Endothelial cell of umbilical vein (primary cell): ENCODE measurements around the gene CMIP. TPM values are rescaled to one million over a fixed set of nuclear protein-coding genes. Genes with fewer than 3 reads are reported as not detected.

ENCODE experiments used
- BruUV-seq: library from RNA; stranded (reverse); fragments of 400-500 nt; replicated peaks from 2 replicates; lab custom pipeline; 2021; lab: Mats Ljungman, UMichigan
- CTCF ChIA-PET: fragments of 300-600, 350-600 bp; sonication (Branson Sonifier 250); formaldehyde crosslinking; loops from one replicate; lab custom pipeline; 2021; ENCODE audit warnings: antibody characterized with exemption, inconsistent platforms; lab: Charles Lee
- POLR2A ChIA-PET: fragments of 300-600, 350-600 bp; sonication (Branson Sonifier 250); formaldehyde crosslinking; loops from one replicate; lab custom pipeline; 2021; ENCODE audit warnings: antibody characterized with exemption, inconsistent platforms; lab: Charles Lee
- DNase-seq: peaks from one replicate; pipeline ENCODE4 v3.0.0-alpha.2; 2011; ENCODE audit warnings: low read depth, low spot score
- FAIRE-seq: peaks from 2 replicates; lab custom pipeline; 2011; peaks lifted over from hg19 to GRCh38; lab: Jason Lieb, UNC
- H2AFZ ChIP-seq: 2 replicates; pipeline ENCODE4 v1.6.0; 2012; ENCODE audit warnings: low read depth, low read length, control low read depth, inconsistent platforms
- H3K27ac ChIP-seq: 2 replicates; pipeline ENCODE4 v1.5.1; 2011; ENCODE audit warnings: low read depth, mild to moderate bottlenecking, control low read depth, low read length, moderate library complexity; ENCODE audit not compliant: insufficient read depth
- H3K27me3 ChIP-seq, 2 experiments: 2 replicates each; pipeline versions ENCODE4 v1.6.0 to v1.6.1; 2011; ENCODE audit warnings: low read length in 2 of 2, mixed read lengths in 1 of 2; ENCODE audit not compliant: control insufficient read depth in 2 of 2, insufficient read depth in 2 of 2
- H3K36me3 ChIP-seq, 2 experiments: 2 replicates in 1 of 2; 3 replicates in 1 of 2; pipeline ENCODE4 v1.5.1; 2011; ENCODE audit warnings: low read length in 2 of 2, mild to moderate bottlenecking in 1 of 2, moderate library complexity in 1 of 2; ENCODE audit not compliant: control insufficient read depth in 2 of 2, insufficient read depth in 2 of 2; ENCODE audit errors: extremely low read depth in 1 of 2
- H3K4me1 ChIP-seq: 3 replicates; pipeline ENCODE4 v1.5.1; 2011; ENCODE audit warnings: mild to moderate bottlenecking, low read length; ENCODE audit not compliant: control insufficient read depth, insufficient read depth; ENCODE audit errors: extremely low read depth
- H3K4me2 ChIP-seq: 2 replicates; pipeline ENCODE4 v1.6.1; 2011; ENCODE audit warnings: low read length, control low read depth, mixed read lengths; ENCODE audit not compliant: insufficient read depth
- H3K4me3 ChIP-seq, 3 experiments: fragments of 200-600 bp in 1 of 3; sonication (generic), shearing (Covaris generic) in 1 of 3; replicated peaks in 1 of 3; 2 replicates each; pipeline ENCODE4 v1.5.1; 2011 to 2016; ENCODE audit warnings: control low read depth in 3 of 3, low read length in 3 of 3, mild to moderate bottlenecking in 2 of 3, inconsistent platforms in 1 of 3, low read depth in 1 of 3, moderate library complexity in 1 of 3; ENCODE audit not compliant: insufficient read depth in 1 of 3
- H3K79me2 ChIP-seq: 2 replicates; pipeline ENCODE4 v1.6.0; 2012; ENCODE audit warnings: low read length, inconsistent platforms; ENCODE audit not compliant: control insufficient read depth, insufficient read depth
- H3K9ac ChIP-seq: replicated peaks from 2 replicates; pipeline ENCODE3; 2011; ENCODE audit warnings: low read length, control low read depth; ENCODE audit not compliant: insufficient read depth; ENCODE audit errors: extremely low read depth
- H3K9me1 ChIP-seq: replicated peaks from 3 replicates; pipeline ENCODE4 v1.6.0; 2011; ENCODE audit warnings: mild to moderate bottlenecking, low read length; ENCODE audit not compliant: control insufficient read depth, insufficient read depth; ENCODE audit errors: extremely low read depth
- H3K9me3 ChIP-seq: replicated peaks from 2 replicates; pipeline ENCODE4 v1.5.1; 2012; ENCODE audit warnings: low read length, inconsistent platforms; ENCODE audit not compliant: control insufficient read depth, insufficient read depth
- H4K20me1 ChIP-seq: replicated peaks from 2 replicates; pipeline ENCODE3; 2011; ENCODE audit warnings: mild to moderate bottlenecking, low read length; ENCODE audit not compliant: control insufficient read depth, insufficient read depth; ENCODE audit errors: extremely low read depth
- EZH2 ChIP-seq: IDR thresholded peaks from 2 replicates; pipeline ENCODE4 v1.6.1; 2012; ENCODE audit warnings: borderline replicate concordance, low read depth, mild to moderate bottlenecking, moderate library complexity, low read length, inconsistent platforms; ENCODE audit not compliant: severe bottlenecking
- FOS ChIP-seq: IDR thresholded peaks from 2 replicates; pipeline ENCODE4 v1.6.1; 2011; ENCODE audit warnings: mild to moderate bottlenecking, low read length, moderate library complexity, borderline replicate concordance; ENCODE audit not compliant: insufficient read depth
- GATA2 ChIP-seq: IDR thresholded peaks from 2 replicates; pipeline ENCODE4 v1.7.0; 2011; ENCODE audit warnings: low read depth, mild to moderate bottlenecking, moderate library complexity, mixed read lengths, low read length; ENCODE audit not compliant: insufficient read length, insufficient read depth
- JUN ChIP-seq: IDR thresholded peaks from 2 replicates; pipeline ENCODE4 v1.6.1; 2011; ENCODE audit warnings: borderline replicate concordance, low read depth; ENCODE audit not compliant: insufficient read length, insufficient read depth
- MAX ChIP-seq: IDR thresholded peaks from 2 replicates; pipeline ENCODE4 v1.6.1; 2011; ENCODE audit not compliant: insufficient read depth, insufficient read length
- MYC ChIP-seq: IDR thresholded peaks from one replicate; pipeline ENCODE4 v1.6.1; 2011; ENCODE audit warnings: mild to moderate bottlenecking, low read depth, low read length
- POLR2A ChIP-seq: IDR thresholded peaks from 2 replicates; pipeline ENCODE4 v1.6.1; 2012; ENCODE audit warnings: low read depth, mild to moderate bottlenecking, control low read depth, low read length
- POLR2AphosphoS5 ChIP-seq: IDR thresholded peaks from 2 replicates; pipeline ENCODE4 v1.6.1; 2012; ENCODE audit warnings: low read depth, mild to moderate bottlenecking, control low read depth, low read length, moderate library complexity; ENCODE audit not compliant: insufficient read depth
- dilution Hi-C: fragments of 300-500 bp; cut with MboI; formaldehyde crosslinking; loops from one replicate; pipeline ENCODE4 v1.15.0; 2019; ENCODE audit warnings: low sequenced_read_pairs; ENCODE audit not compliant: extremely low pct_ligation_motif_present
- intact Hi-C: fragments of 100-400 bp; cut with micrococcal nuclease; formaldehyde crosslinking; loops from one replicate; pipeline ENCODE4 v1.10.0; 2022
- polyA plus RNA-seq, 4 experiments: library from polyadenylated mRNA; depleted of rRNA in 3 of 4; stranded (reverse) in 3 of 4; unstranded in 1 of 4; fragments of >200 nt; gene quantifications; 2 replicates each; pipeline versions ENCODE4 v1.2.1 to v1.2.3, GENCODE V29; 2011 to 2012; ENCODE audit warnings: missing spikeins in 1 of 4
- total RNA-seq: library from RNA; stranded (reverse); gene quantifications from 2 replicates; pipeline ENCODE4 v1.2.3, GENCODE V29; 2021
- TF ChIP-seq, protein P1 (sequence below), 2 donors: IDR thresholded peaks; 1 replicate in 1 of 2; 2 replicates in 1 of 2; pipeline ENCODE4 v1.5.1; 2011; ENCODE audit warnings: low read length in 2 of 2, mild to moderate bottlenecking in 2 of 2, moderate library complexity in 2 of 2, control low read depth in 1 of 2, inconsistent platforms in 1 of 2, low read depth in 1 of 2; ENCODE audit not compliant: insufficient read depth in 1 of 2; ENCODE audit errors: extremely low read depth in 1 of 2

The CMIP gene
- total and polyA plus RNA-seq, 2 donors (not counting 3 experiments of a cell fraction or from before 2014, with no cell fraction given) = 29.0 to 101 TPM

GRCh38 chr16:81693041-81693743, 248.6 kb downstream of the CMIP start:
- TF ChIP-seq GATA2 (no peak), JUN (no peak), FOS (no peak), MAX (peak; percentile 89), MYC (no peak), POLR2AphosphoS5 (peak; percentile 37), EZH2 (no peak), POLR2A (no peak)
- TF ChIP-seq, protein P1, sequence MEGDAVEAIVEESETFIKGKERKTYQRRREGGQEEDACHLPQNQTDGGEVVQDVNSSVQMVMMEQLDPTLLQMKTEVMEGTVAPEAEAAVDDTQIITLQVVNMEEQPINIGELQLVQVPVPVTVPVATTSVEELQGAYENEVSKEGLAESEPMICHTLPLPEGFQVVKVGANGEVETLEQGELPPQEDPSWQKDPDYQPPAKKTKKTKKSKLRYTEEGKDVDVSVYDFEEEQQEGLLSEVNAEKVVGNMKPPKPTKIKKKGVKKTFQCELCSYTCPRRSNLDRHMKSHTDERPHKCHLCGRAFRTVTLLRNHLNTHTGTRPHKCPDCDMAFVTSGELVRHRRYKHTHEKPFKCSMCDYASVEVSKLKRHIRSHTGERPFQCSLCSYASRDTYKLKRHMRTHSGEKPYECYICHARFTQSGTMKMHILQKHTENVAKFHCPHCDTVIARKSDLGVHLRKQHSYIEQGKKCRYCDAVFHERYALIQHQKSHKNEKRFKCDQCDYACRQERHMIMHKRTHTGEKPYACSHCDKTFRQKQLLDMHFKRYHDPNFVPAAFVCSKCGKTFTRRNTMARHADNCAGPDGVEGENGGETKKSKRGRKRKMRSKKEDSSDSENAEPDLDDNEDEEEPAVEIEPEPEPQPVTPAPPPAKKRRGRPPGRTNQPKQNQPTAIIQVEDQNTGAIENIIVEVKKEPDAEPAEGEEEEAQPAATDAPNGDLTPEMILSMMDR (IDR thresholded peaks at IDR 0.05; ENCODE audit: extremely low read depth in 1 of 2, insufficient read depth in 1 of 2, low read depth in 1 of 2, low read length in 2 of 2) = no peak
- Histone ChIP-seq H3K27me3 (no peaks in the 10 kb centered on the region), H4K20me1 (no peaks in the 10 kb centered on the region), H3K27ac (peak overlapping the region; percentile 98), H2AFZ (no peak overlapping the region), H3K4me2 (peak overlapping the region; percentile 35), H3K9ac (peak overlapping the region; percentile 86), H3K4me1 (peaks cover 61% of the 10 kb centered on the region), H3K4me3 (peak overlapping the region in 1 of 3 experiments; percentile 18), H3K9me3 (no peaks in the 10 kb centered on the region), H3K79me2 (no peaks in the 10 kb centered on the region), H3K9me1 (no peaks in the 10 kb centered on the region), H3K36me3 (peaks cover 4 to 11% of the 10 kb centered on the region in 2 experiments)
- TSS peak; percentile 29 for BruUV-seq
- dilution Hi-C loops (no loop called here), intact Hi-C loops (loop anchor here (1.0 kb wide), 1 partner anchor 18 kb away; no protein-coding TSS in a partner anchor)
- ChIA-PET CTCF (interaction anchor here (1.7 kb wide), 1 partner anchor 13 kb away, joined by 5 read pairs; no protein-coding TSS in a partner anchor), POLR2A (no interaction called here)
- FAIRE-seq (peak; percentile 82), DNase-seq (peak; percentile 94)
